22Rv1 (cell line): ENCODE results near the gene COX7A1.

Experiments
- ZFX ChIP-seq: fragments of 450-650 bp; IDR thresholded peaks from 2 replicates; pipeline ENCODE4 v1.6.1; 2017; ENCODE audit warnings: antibody characterized with exemption, borderline replicate concordance
- TF ChIP-seq, protein P1 (sequence below): fragments of 450-650 bp; IDR thresholded peaks from 2 replicates; pipeline ENCODE4 v1.5.1; 2017; ENCODE audit warnings: mild to moderate bottlenecking

DNA sequence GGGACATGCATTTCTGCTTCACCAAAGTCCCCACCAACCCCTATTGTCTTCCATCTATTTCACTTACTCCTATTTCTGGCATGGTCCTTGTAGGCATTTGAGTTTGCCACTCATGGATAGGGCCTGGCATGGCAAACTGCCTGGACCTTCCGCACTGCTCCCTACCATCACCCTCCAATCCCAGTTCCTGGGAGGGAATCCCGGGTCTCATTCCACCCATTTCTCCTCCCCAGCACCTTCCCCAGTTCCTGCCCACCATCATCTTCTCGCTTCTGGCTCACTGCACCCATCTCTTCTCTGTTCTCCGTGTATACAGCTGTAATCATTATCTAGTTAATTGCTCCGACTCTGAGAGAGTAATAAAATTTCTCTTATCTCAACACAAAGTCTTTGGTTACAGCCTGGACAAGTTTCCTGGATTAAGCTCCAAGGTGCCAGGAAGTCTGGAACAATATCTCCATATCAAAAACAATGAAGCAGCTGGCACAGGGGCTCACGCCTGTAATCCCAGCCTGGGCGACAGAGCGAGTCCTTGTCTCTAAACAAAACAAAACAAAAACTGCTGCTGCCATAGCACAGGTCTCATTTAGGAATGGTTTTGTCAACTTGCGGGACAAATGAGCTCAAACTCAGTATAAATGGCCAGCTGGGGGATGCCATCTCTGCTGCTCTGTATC, 17.0 kb upstream of the COX7A1 start:
- TF ChIP-seq, protein P1, sequence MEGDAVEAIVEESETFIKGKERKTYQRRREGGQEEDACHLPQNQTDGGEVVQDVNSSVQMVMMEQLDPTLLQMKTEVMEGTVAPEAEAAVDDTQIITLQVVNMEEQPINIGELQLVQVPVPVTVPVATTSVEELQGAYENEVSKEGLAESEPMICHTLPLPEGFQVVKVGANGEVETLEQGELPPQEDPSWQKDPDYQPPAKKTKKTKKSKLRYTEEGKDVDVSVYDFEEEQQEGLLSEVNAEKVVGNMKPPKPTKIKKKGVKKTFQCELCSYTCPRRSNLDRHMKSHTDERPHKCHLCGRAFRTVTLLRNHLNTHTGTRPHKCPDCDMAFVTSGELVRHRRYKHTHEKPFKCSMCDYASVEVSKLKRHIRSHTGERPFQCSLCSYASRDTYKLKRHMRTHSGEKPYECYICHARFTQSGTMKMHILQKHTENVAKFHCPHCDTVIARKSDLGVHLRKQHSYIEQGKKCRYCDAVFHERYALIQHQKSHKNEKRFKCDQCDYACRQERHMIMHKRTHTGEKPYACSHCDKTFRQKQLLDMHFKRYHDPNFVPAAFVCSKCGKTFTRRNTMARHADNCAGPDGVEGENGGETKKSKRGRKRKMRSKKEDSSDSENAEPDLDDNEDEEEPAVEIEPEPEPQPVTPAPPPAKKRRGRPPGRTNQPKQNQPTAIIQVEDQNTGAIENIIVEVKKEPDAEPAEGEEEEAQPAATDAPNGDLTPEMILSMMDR, result no peak
- TF ChIP-seq ZFX, result no peak
